Pancreas (tissue), 10 donors: Measurements from ENCODE around the gene GALNT16. TPM values are rescaled to one million over a fixed set of nuclear protein-coding genes. Genes with fewer than 3 reads are reported as not detected.
A peak's percentile ranks its signal among the peaks of the same experiment; 100 is the strongest.
"Not testable (repeated sequence)": the region's sequence is repeated elsewhere in the genome, so short reads cannot be mapped to it uniquely, and the experiment has no call there.

Experiments
- ATAC-seq, 4 donors: fragments of 200-7000 bp; cut with Tn5 transposase; one replicate each; pipeline versions ENCODE4 v1.8.0 to v1.9.1; 2020; ENCODE audit warnings: mild to moderate bottlenecking in 4 of 4, moderate library complexity in 4 of 4
- DNase-seq, 6 donors: peaks; one replicate each; pipeline ENCODE4 v3.0.0-alpha.2; 2020
- FAIRE-seq: peaks from 2 replicates; lab custom pipeline; 2012; peaks lifted over from hg19 to GRCh38; lab: Jason Lieb, UNC
- H3K27ac ChIP-seq, 4 donors: fragments of 200-600 bp; sonication (generic); 1 replicate in 3 of 4; 2 replicates in 1 of 4; pipeline versions ENCODE4 v1.5.0 to v1.8.0; 2020
- H3K27me3 ChIP-seq, 4 donors: fragments of 200-600 bp; one replicate each; pipeline ENCODE4 v1.8.0; 2021
- H3K36me3 ChIP-seq, 3 donors: fragments of 200-600 bp; sonication (generic) in 1 of 3; one replicate each; pipeline versions ENCODE4 v1.5.0 to v1.8.0; 2020 to 2021
- H3K4me1 ChIP-seq, 3 donors: fragments of 200-600 bp; one replicate each; pipeline ENCODE4 v1.8.0; 2021
- H3K4me3 ChIP-seq, 4 donors: fragments of 200-600 bp; sonication (generic) in 2 of 4; one replicate each; pipeline versions ENCODE4 v1.5.0 to v1.8.0; 2020 to 2021
- H3K9me3 ChIP-seq, 4 donors: fragments of 200-600 bp; one replicate each; pipeline ENCODE4 v1.8.0; 2021
- WGBS, 2 donors: extraction: QIAGEN DNeasy Blood & Tissue Kit; methylation state at CpG; one replicate each; pipeline ENCODE4 v1.1.7; 2013; 5-methylcytosine and 5-hydroxymethylcytosine counted together
- intact Hi-C, 3 donors: fragments of 100-400 bp; cut with DNase I; formaldehyde crosslinking; loops; one replicate each; pipeline versions ENCODE4 v1.11.1 to v1.14.2; 2022
- polyA plus RNA-seq, 2 donors: library from polyadenylated mRNA; stranded (reverse); fragments of 200-250 nt; gene quantifications; one replicate each; pipeline ENCODE4 v1.2.3, GENCODE V29; 2013
- total RNA-seq, 6 donors: library from RNA; stranded (reverse); fragmentation: NEBNext Ultra II Directional in 4 of 6; extraction: Animal tissue kit (Norgen Biotek cat#: 25700) in 4 of 6; gene quantifications; one replicate each; pipeline versions ENCODE4 v1.2.1 to v1.2.4, GENCODE V29; 2021 to 2023
- TF ChIP-seq, protein P1 (sequence below), 4 donors: fragments of 200-600 bp; sonication (generic) in 3 of 4; IDR thresholded peaks; one replicate each; pipeline versions ENCODE4 v1.5.0 to v1.8.0; 2021; ENCODE audit warnings: antibody characterized with exemption in 4 of 4
- donor health status: healthy with polysubstance abuse.
- donor health status: DM: no; HTN: no; CAD: no; lungs with moderate emphysema.
- donor health status: DM: no; HTN: no; CAD: no.
- donor health status: control.
- donor health status: control.
- donor health status: Bipolar disorder and iron deficiency.
- donor health status: DM: yes; HTN: yes; CAD: no.
- donor health status: DM: no; HTN: no; CAD: no.
- donor health status: DM: no; HTN: no; CAD: no.
- donor health status: DM: yes; HTN: yes; CAD: no.

The GALNT16 gene
- 1 to 10 TPM in 5 of 6 donors, under 1 TPM in 1; 0.93 to 3.2 (median 2.4) TPM for total RNA-seq
- 1 to 10 TPM; 1.5 to 1.7 TPM for polyA plus RNA-seq

- Histone ChIP-seq H3K4me1 (peaks cover 0 to 9% (median 0%) of the 10 kb centered on the region in 3 donors), H3K27ac (no peak within 1 kb of the TSS), H3K9me3 (no peaks in the 10 kb centered on the region), H3K36me3 (no peaks in the 10 kb centered on the region), H3K4me3 (peak within 1 kb of the TSS; percentile 27 to 68 (median 46)), H3K27me3 (no peaks in the 10 kb centered on the region)
- peak in 4 of 6 donors; percentile 40 to 81 (median 55) for DNase-seq
- TF ChIP-seq, protein P1, sequence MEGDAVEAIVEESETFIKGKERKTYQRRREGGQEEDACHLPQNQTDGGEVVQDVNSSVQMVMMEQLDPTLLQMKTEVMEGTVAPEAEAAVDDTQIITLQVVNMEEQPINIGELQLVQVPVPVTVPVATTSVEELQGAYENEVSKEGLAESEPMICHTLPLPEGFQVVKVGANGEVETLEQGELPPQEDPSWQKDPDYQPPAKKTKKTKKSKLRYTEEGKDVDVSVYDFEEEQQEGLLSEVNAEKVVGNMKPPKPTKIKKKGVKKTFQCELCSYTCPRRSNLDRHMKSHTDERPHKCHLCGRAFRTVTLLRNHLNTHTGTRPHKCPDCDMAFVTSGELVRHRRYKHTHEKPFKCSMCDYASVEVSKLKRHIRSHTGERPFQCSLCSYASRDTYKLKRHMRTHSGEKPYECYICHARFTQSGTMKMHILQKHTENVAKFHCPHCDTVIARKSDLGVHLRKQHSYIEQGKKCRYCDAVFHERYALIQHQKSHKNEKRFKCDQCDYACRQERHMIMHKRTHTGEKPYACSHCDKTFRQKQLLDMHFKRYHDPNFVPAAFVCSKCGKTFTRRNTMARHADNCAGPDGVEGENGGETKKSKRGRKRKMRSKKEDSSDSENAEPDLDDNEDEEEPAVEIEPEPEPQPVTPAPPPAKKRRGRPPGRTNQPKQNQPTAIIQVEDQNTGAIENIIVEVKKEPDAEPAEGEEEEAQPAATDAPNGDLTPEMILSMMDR (IDR thresholded peaks at IDR 0.05), result peak in 1 of 4 donors; percentile 7
- FAIRE-seq, result no peak
- intact Hi-C loops, result no loop called here
- peak; percentile 38 to 54 (median 42) for ATAC-seq
- WGBS, 2 donors, result 1% methylated on average over 54 to 74 of the region's 74 CpGs
Observed at GRCh38 chr14:69259527-69260189, at the start of gene GALNT16. Gene GALNT16 (plus strand): TSS chr14:69260158. CDS start chr14:69260291, 133 bp downstream.

- Histone ChIP-seq H3K4me3 (no peak overlapping the region), H3K27me3 (no peaks in the 10 kb centered on the region), H3K27ac (no peak overlapping the region), H3K4me1 (peaks cover 0 to under 1% (median 0%) of the 10 kb centered on the region in 3 donors), H3K36me3 (peaks cover 0 to 15% (median 0%) of the 10 kb centered on the region in 3 donors), H3K9me3 (no peaks in the 10 kb centered on the region)
- FAIRE-seq (peak; percentile 70), DNase-seq (no peak), ATAC-seq (peak; percentile 86 to 94 (median 90))
- intact Hi-C loops, result no loop called here
- TF ChIP-seq, protein P1 (IDR thresholded peaks at IDR 0.05), result no peak
- 19 to 22% methylated on average over 2 of the region's 2 CpGs for WGBS, 2 donors
Observed at GRCh38 chr14:69214393-69214792, 45.6 kb upstream of the GALNT16 start.

DNA sequence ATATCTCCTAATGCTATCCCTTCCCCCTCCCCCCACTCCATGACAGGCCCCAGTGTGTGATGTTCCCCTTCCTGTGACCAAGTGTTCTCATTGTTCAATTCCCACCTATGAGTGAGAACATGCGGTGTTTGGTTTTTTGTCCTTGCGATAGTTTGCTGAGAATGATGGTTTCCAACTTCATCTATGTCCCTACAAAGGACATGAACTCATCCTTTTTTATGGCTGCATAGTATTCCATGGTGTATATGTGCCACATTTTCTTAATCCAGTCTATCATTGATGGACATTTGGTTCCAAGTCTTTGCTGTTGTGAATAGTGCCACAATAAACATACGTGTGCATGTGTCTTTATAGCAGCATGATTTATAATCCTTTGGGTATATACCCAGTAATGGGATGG is 42.3 kb upstream of the GALNT16 start:
- H3K27ac ChIP-seq, H3K36me3 ChIP-seq, ATAC-seq, intact Hi-C loops, H3K9me3 ChIP-seq, H3K27me3 ChIP-seq, H3K4me1 ChIP-seq, H3K4me3 ChIP-seq, DNase-seq, FAIRE-seq: not testable (repeated sequence)
- 86 to 94% methylated on average over 1 to 3 of the region's 3 CpGs for WGBS, 2 donors

GRCh38 chr14:69224946-69225345 is 35.0 kb upstream of the GALNT16 start:
- Histone ChIP-seq H3K9me3 (no peaks in the 10 kb centered on the region), H3K36me3 (no peaks in the 10 kb centered on the region), H3K27me3 (no peaks in the 10 kb centered on the region), H3K4me3 (no peak overlapping the region), H3K27ac (no peak overlapping the region), H3K4me1 (peaks cover 0 to 6% (median 0%) of the 10 kb centered on the region in 3 donors)
- ATAC-seq (no peak), FAIRE-seq (no peak), DNase-seq (no peak)
- WGBS, 2 donors, result 84 to 85% methylated on average over 4 of the region's 4 CpGs
- intact Hi-C loops, result no loop called here
- TF ChIP-seq, protein P1 (IDR thresholded peaks at IDR 0.05), result no peak

DNA sequence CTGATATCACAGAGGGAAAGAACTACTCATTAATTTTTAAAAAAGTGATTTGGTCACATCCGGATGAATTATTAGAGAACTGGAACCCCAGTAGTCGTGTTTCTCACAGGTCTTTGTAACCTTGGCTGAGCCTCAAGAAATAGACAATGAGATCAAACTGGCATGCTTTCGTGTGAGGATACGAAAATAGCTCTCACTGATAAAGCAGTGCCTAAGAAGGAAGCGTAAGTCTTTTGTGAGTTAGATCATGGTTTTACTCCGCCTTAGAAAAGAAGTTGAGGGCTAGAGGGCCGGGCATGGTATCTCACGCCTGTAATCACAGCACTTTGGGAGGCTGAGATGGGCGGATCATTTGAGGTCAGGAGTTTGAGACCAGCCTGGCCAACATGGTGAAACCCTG is 33.8 kb upstream of the GALNT16 start:
- TF ChIP-seq, protein P1 (IDR thresholded peaks at IDR 0.05), result no peak
- Histone ChIP-seq H3K9me3 (no peaks in the 10 kb centered on the region), H3K36me3 (peaks cover 0 to 6% (median 0%) of the 10 kb centered on the region in 3 donors), H3K27ac (peak overlapping the region in 2 of 4 donors; percentile 27 to 33), H3K27me3 (no peaks in the 10 kb centered on the region), H3K4me1 (peaks cover 0 to 6% (median 0%) of the 10 kb centered on the region in 3 donors), H3K4me3 (no peak overlapping the region)
- DNase-seq, result no peak
- WGBS, 2 donors, result 37 to 46% methylated on average over 9 of the region's 9 CpGs
- FAIRE-seq, result no peak
- intact Hi-C loops, result no loop called here
- peak in 3 of 4 donors; percentile 25 to 45 (median 28) for ATAC-seq
